Suprapubic skin (tissue), 3 donors: ENCODE data around the gene TIMM44.

ENCODE experiments used
- POLR2A ChIP-seq, 2 donors: fragments of 450-650 bp; IDR thresholded peaks; one replicate each; pipeline ENCODE4 v1.6.1; 2017; ENCODE audit warnings: antibody characterized with exemption in 2 of 2, mild to moderate bottlenecking in 2 of 2, moderate library complexity in 2 of 2
- TF ChIP-seq, protein P1 (sequence below), 2 donors: fragments of 200-600 bp in 1 of 2; fragments of 450-650 bp in 1 of 2; sonication (generic) in 1 of 2; IDR thresholded peaks; one replicate each; pipeline ENCODE4 v1.5.1; 2016 to 2019; ENCODE audit warnings: antibody characterized with exemption in 2 of 2, mild to moderate bottlenecking in 1 of 2, moderate library complexity in 1 of 2

DNA sequence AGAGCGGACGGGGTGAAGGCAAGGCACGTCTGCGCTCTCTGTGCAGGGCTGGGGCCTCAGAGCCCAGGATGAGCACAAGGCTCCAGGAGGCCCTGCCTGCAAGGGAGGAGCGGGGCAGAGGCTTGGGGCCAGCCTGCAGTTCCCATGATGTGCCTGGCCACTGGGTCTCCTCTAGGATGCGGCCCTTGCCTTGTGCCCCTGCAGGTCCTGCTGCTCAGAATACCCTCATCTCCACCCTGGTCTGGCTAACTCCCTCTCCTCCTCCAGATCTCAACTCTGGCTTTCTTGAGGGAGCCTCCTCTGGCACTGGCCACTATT, 34.2 kb upstream of the TIMM44 start:
- TF ChIP-seq, protein P1, sequence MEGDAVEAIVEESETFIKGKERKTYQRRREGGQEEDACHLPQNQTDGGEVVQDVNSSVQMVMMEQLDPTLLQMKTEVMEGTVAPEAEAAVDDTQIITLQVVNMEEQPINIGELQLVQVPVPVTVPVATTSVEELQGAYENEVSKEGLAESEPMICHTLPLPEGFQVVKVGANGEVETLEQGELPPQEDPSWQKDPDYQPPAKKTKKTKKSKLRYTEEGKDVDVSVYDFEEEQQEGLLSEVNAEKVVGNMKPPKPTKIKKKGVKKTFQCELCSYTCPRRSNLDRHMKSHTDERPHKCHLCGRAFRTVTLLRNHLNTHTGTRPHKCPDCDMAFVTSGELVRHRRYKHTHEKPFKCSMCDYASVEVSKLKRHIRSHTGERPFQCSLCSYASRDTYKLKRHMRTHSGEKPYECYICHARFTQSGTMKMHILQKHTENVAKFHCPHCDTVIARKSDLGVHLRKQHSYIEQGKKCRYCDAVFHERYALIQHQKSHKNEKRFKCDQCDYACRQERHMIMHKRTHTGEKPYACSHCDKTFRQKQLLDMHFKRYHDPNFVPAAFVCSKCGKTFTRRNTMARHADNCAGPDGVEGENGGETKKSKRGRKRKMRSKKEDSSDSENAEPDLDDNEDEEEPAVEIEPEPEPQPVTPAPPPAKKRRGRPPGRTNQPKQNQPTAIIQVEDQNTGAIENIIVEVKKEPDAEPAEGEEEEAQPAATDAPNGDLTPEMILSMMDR (IDR thresholded peaks at IDR 0.05): no peak
- no peak for TF ChIP-seq POLR2A (IDR thresholded peaks at IDR 0.05)
